ENCODE data around the gene SNCA. TPM values are rescaled to one million over a fixed set of nuclear protein-coding genes. Genes with fewer than 3 reads are reported as not detected.
A peak's percentile ranks its signal among the peaks of the same experiment; 100 is the strongest.

SNCA gene
- 1 to 10 TPM in 2 of 3 donors, under 1 TPM in 1; 0.58 to 2.0 (median 1.2) TPM for total RNA-seq
- total RNA-seq (2013): 14.4 TPM

GRCh38 chr4:89836897-89837384 lies at the start of gene SNCA:
SNCA (minus strand) TSS chr4:89837161; CDS start chr4:89835667, 1,494 bp downstream.
- ATAC-seq (peak; percentile 36 to 59 (median 57)), DNase-seq (peak; percentile 19 to 36)
- Histone ChIP-seq H3K4me1 (ENCODE audit: control insufficient read depth, insufficient read depth, low read length) (peaks cover 21% of the 10 kb centered on the region), H3K36me3 (ENCODE audit: control insufficient read depth, insufficient read depth, low read length) (no peaks in the 10 kb centered on the region), H3K4me3 (ENCODE audit: low read length) (peak within 1 kb of the TSS; percentile 49), H3K27me3 (ENCODE audit: control insufficient read depth, insufficient read depth, low read length) (peaks cover 25% of the 10 kb centered on the region), H3K9me3 (ENCODE audit: control insufficient read depth, insufficient read depth, low read length) (no peaks in the 10 kb centered on the region), H3K27ac (ENCODE audit: low read length) (no peak within 1 kb of the TSS)
- peaks cover 40 to 55% of the 10 kb centered on the region in 2 donors for H3K27me3 Mint-ChIP-seq (ENCODE audit: low read depth in 2 of 2)
- H3K4me3 Mint-ChIP-seq: peak within 1 kb of the TSS; percentile 86
- TF ChIP-seq CTCF (IDR thresholded peaks at IDR 0.05): no peak
- H3K9me3 Mint-ChIP-seq: no peaks in the 10 kb centered on the region
- intact Hi-C loops (cut with micrococcal nuclease): no loop called here
- peaks cover 24 to 25% of the 10 kb centered on the region in 2 donors for H3K4me1 Mint-ChIP-seq
- H3K27ac Mint-ChIP-seq: peak within 1 kb of the TSS in 1 of 2 donors; percentile 31
- 2% methylated on average over 48 of the region's 48 CpGs for WGBS (ENCODE audit: insufficient coverage)
- H3K36me3 Mint-ChIP-seq: no peaks in the 10 kb centered on the region

GRCh38 chr4:89879215-89879614 lies 42.3 kb upstream of the SNCA start:
- Histone ChIP-seq H3K9me3 (ENCODE audit: control insufficient read depth, insufficient read depth, low read length) (no peaks in the 10 kb centered on the region), H3K27me3 (ENCODE audit: control insufficient read depth, insufficient read depth, low read length) (no peaks in the 10 kb centered on the region), H3K36me3 (ENCODE audit: control insufficient read depth, insufficient read depth, low read length) (no peaks in the 10 kb centered on the region), H3K27ac (ENCODE audit: low read length) (no peak overlapping the region), H3K4me3 (ENCODE audit: low read length) (no peak overlapping the region), H3K4me1 (ENCODE audit: control insufficient read depth, insufficient read depth, low read length) (no peaks in the 10 kb centered on the region)
- ATAC-seq (no peak), DNase-seq (no peak)
- Mint-ChIP-seq H3K4me1 (peaks cover 0 to 6% of the 10 kb centered on the region in 2 donors), H3K36me3 (no peaks in the 10 kb centered on the region), H3K4me3 (no peak overlapping the region), H3K27me3 (ENCODE audit: low read depth in 2 of 2) (peaks cover 3 to 8% of the 10 kb centered on the region in 2 donors), H3K27ac (no peak overlapping the region), H3K9me3 (no peaks in the 10 kb centered on the region)
- intact Hi-C loops (cut with micrococcal nuclease): no loop called here
- no peak for TF ChIP-seq CTCF (IDR thresholded peaks at IDR 0.05)
- 89% methylated on average over 4 of the region's 4 CpGs for WGBS (ENCODE audit: insufficient coverage)

- DNase-seq: no peak
- Mint-ChIP-seq H3K4me3 (no peak overlapping the region), H3K9me3 (no peaks in the 10 kb centered on the region), H3K4me1 (peaks cover 0 to 6% of the 10 kb centered on the region in 2 donors), H3K27ac (no peak overlapping the region), H3K27me3 (ENCODE audit: low read depth in 2 of 2) (peaks cover 3 to 8% of the 10 kb centered on the region in 2 donors), H3K36me3 (no peaks in the 10 kb centered on the region)
- H3K27me3 ChIP-seq (ENCODE audit: control insufficient read depth, insufficient read depth, low read length): no peaks in the 10 kb centered on the region
- H3K4me3 ChIP-seq (ENCODE audit: low read length): no peak overlapping the region
- H3K9me3 ChIP-seq (ENCODE audit: control insufficient read depth, insufficient read depth, low read length): no peaks in the 10 kb centered on the region
- intact Hi-C loops (cut with micrococcal nuclease): no loop called here
- ATAC-seq: no peak
- no peak overlapping the region for H3K27ac ChIP-seq (ENCODE audit: low read length)
- no CpG with 5 or more reads among the region's 1 CpG for WGBS (ENCODE audit: insufficient coverage)
- H3K4me1 ChIP-seq (ENCODE audit: control insufficient read depth, insufficient read depth, low read length): no peaks in the 10 kb centered on the region
- H3K36me3 ChIP-seq (ENCODE audit: control insufficient read depth, insufficient read depth, low read length): no peaks in the 10 kb centered on the region
- TF ChIP-seq CTCF (IDR thresholded peaks at IDR 0.05): no peak
These were observed 41.6 kb upstream of the SNCA start for GRCh38 chr4:89878611-89879010.

GRCh38 chr4:89876548-89876947 lies 39.6 kb upstream of the SNCA start:
- Mint-ChIP-seq H3K27ac (no peak overlapping the region), H3K36me3 (no peaks in the 10 kb centered on the region), H3K27me3 (ENCODE audit: low read depth in 2 of 2) (peaks cover 0 to 3% of the 10 kb centered on the region in 2 donors), H3K4me3 (no peak overlapping the region), H3K4me1 (peaks cover 0 to 6% of the 10 kb centered on the region in 2 donors), H3K9me3 (no peaks in the 10 kb centered on the region)
- intact Hi-C loops (cut with micrococcal nuclease): no loop called here
- Histone ChIP-seq H3K27ac (ENCODE audit: low read length) (no peak overlapping the region), H3K4me1 (ENCODE audit: control insufficient read depth, insufficient read depth, low read length) (no peaks in the 10 kb centered on the region), H3K9me3 (ENCODE audit: control insufficient read depth, insufficient read depth, low read length) (no peaks in the 10 kb centered on the region), H3K4me3 (ENCODE audit: low read length) (no peak overlapping the region), H3K27me3 (ENCODE audit: control insufficient read depth, insufficient read depth, low read length) (no peaks in the 10 kb centered on the region), H3K36me3 (ENCODE audit: control insufficient read depth, insufficient read depth, low read length) (no peaks in the 10 kb centered on the region)
- ATAC-seq: no peak
- DNase-seq: no peak
- WGBS (ENCODE audit: insufficient coverage): 54% methylated on average over 2 of the region's 3 CpGs
- no peak for TF ChIP-seq CTCF (IDR thresholded peaks at IDR 0.05)

Measured in natural killer cell (primary cell).